Kidney epithelial cell (primary cell): ENCODE measurements around the gene FLCN. TPM values are rescaled to one million over a fixed set of nuclear protein-coding genes. Genes with fewer than 3 reads are reported as not detected.

ENCODE experiments used
- DNase-seq: peaks from one replicate; pipeline ENCODE4 v3.0.0-alpha.2; 2010; ENCODE audit warnings: low read depth
- H3K27me3 ChIP-seq: 2 replicates; pipeline ENCODE4 v1.6.0; 2011; ENCODE audit warnings: low read length; ENCODE audit not compliant: control insufficient read depth, insufficient read depth
- H3K36me3 ChIP-seq: 2 replicates; pipeline ENCODE4 v1.5.1; 2011; ENCODE audit warnings: low read length; ENCODE audit not compliant: control insufficient read depth, insufficient read depth
- H3K4me3 ChIP-seq: 2 replicates; pipeline ENCODE4 v1.5.1; 2011; ENCODE audit warnings: low read depth, mild to moderate bottlenecking, control low read depth, low read length
- CTCF ChIP-seq: IDR thresholded peaks from 2 replicates; pipeline ENCODE4 v1.5.1; 2011; ENCODE audit warnings: mild to moderate bottlenecking, moderate library complexity, low read length, control low read depth, inconsistent platforms; ENCODE audit not compliant: insufficient read depth, poor library complexity, severe bottlenecking
- total RNA-seq: library from RNA; depleted of rRNA; stranded (reverse); fragments of >200 nt; gene quantifications from 2 replicates; pipeline ENCODE4 v1.2.3, GENCODE V29; 2015

FLCN gene
- total RNA-seq, 1 donor from 2014 or later, result 61.0 TPM

DNA sequence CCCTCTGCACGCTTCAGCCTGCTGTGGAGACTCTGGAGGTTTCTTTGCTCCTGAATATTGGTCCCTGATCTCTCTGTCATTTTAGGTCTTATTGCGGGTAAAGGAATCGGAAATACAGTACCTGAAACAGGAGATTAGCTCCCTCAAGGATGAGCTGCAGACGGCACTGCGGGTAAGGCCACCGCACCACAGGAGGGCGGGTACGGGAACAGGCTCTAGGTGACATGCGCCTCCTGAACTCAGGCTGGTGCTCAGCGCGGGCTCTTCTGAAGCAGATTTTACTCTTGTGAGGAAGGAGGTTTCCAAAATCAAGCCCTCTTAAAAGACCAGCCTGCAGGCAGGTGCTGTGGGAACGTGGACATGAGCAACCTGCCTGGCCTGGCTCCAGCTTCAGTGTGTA, 60.6 kb downstream of the FLCN start:
- TF ChIP-seq CTCF, result no peak
- no peaks in the 10 kb centered on the region for H3K27me3 ChIP-seq
- H3K36me3 ChIP-seq, result peaks cover 6% of the 10 kb centered on the region
- DNase-seq, result no peak
- no peak overlapping the region for H3K4me3 ChIP-seq

GRCh38 chr17:17175917-17176316, 61.1 kb downstream of the FLCN start:
- no peaks in the 10 kb centered on the region for H3K27me3 ChIP-seq
- no peak overlapping the region for H3K4me3 ChIP-seq
- H3K36me3 ChIP-seq, result peaks cover 6% of the 10 kb centered on the region
- no peak for TF ChIP-seq CTCF
- DNase-seq, result no peak

DNA sequence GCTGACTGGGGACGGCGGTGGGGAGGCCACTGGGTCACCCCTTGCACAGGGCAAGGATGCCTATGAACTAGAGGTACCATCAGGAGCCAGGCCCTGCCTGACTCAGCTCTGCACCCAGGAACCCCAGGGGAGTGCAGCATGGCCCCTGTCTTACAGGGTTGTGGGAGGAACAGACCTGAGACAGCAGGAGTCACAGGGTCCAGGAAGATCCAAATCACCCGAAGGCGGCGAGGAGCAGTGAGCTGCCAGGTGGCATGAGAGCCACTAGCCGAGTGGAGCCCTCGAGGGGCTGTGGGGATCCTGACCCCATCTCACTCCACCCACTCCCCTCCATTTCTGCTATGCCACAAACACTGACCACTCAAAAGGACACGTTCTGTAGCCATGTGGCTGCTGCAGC, 61.6 kb downstream of the FLCN start:
- Histone ChIP-seq H3K27me3 (no peaks in the 10 kb centered on the region), H3K36me3 (peaks cover 4% of the 10 kb centered on the region), H3K4me3 (no peak overlapping the region)
- no peak for TF ChIP-seq CTCF
- no peak for DNase-seq

DNA sequence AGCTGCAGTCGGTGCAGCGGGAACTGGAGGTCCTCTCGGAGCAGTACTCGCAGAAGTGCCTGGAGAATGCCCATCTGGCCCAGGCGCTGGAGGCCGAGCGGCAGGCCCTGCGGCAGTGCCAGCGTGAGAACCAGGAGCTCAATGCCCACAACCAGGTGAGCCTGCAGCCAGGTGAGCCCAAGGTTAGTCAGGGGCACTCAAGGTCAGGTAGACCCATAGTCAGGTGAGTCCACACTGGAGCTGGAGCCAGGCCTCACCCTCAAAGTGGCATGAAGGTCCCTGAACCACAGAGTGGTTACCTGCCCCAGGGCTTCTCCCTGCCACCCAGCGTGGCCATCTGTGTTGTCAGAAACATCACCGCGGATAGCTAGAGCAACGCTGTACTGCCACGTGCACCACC, 63.0 kb downstream of the FLCN start:
- Histone ChIP-seq H3K4me3 (no peak overlapping the region), H3K27me3 (no peaks in the 10 kb centered on the region), H3K36me3 (peaks cover 4% of the 10 kb centered on the region)
- no peak for DNase-seq
- TF ChIP-seq CTCF, result no peak

DNA sequence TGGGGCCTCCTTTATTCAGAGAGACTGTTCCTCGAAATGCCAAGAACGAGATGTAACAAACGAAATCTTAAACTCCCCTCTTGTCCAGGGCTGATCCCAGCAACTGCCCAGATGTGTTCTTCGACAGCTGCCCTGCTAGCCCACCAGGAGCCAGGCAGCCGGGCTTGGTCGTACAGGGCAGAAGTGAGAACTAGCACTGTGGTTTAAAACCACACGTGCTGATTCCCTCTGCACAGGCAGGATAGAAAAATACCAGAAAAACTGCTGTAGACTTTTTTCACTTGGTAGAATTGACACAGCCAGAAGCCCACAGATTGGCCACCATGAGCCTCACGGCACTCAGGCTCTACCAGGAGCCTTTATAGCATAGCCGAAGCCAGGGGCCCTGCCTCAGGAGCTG, 64.0 kb downstream of the FLCN start:
- no peak overlapping the region for H3K4me3 ChIP-seq
- no peaks in the 10 kb centered on the region for H3K27me3 ChIP-seq
- no peak for TF ChIP-seq CTCF
- peaks cover 4% of the 10 kb centered on the region for H3K36me3 ChIP-seq
- no peak for DNase-seq

DNA sequence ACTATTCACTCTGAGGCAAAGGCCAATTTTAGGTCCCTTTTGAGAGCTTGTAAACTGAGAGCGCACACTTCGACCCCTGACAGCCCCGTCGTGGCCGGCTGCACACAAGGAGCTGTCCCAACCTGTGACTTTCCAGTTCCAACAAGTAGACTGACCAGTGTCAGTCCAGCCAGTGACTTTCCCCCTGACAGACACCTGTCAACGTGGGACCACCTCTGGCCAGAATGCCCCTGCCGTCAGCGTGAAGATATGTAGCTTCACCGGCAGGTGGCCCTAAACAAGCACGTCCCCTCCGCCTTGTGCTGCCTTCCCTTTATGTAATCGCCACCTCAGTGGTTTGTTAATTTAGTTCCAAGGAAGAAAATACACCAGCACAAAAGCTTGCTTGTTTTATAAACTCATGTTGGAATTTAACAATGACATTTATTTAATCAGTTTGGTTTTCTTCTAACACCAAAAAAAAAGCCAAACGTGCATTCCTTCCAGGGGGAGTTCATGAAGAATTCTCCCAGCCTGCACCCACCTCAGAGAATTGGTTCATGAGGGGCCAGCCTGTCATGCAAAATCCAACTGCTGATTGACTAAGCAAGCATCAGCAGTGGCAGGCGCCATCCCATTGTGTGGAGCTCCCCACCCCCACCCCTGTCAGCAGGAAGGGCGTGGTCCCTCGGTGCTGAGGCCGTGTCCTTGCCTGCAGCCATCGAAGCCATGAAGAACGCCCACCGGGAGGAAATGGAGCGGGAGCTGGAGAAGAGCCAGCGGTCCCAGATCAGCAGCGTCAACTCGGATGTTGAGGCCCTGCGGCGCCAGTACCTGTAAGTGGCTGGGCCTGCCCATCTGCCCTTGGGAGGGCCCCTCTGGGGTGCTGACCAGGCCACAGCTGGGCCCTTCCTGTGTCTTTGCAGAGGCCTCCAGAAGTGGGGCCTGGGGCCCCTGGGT, 64.7 kb downstream of the FLCN start:
- Histone ChIP-seq H3K36me3 (peaks cover 5% of the 10 kb centered on the region), H3K27me3 (no peaks in the 10 kb centered on the region), H3K4me3 (no peak overlapping the region)
- no peak for TF ChIP-seq CTCF
- DNase-seq, result no peak
